ENCODE results near the gene NCAM2. TPM values are rescaled to one million over a fixed set of nuclear protein-coding genes. Genes with fewer than 3 reads are reported as not detected.

Gene NCAM2
- total RNA-seq, 1 experiment from 2014 or later, result not detected

DNA sequence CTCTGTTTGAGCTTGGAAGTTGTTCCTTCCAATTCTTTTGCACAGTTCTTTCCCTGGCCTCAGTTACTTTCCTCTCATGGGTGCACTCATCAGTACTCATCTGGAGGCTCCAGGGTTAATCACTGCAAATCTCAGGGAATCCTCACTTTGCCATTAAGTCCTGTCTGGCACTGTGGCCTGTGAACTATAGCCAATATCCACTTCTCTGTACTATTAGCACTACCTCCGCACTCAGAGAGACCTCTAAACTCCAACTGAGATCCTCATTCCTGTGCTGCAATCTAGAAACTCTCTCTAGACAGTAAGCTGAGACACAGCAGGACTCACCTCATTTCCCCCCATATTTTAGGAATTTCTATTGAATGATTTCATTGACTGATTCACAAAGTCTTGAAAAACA lies 311.3 kb downstream of the NCAM2 start:
- H3K9me3 ChIP-seq (ENCODE audit: control insufficient read depth in 1 of 2, insufficient read depth in 1 of 2, low read depth in 1 of 2, low read length in 2 of 2), result peaks cover 0 to 7% of the 10 kb centered on the region in 2 experiments
- H2AFZ ChIP-seq (ENCODE audit: low read depth, low read length, poor library complexity, severe bottlenecking), result no peak overlapping the region
- ATAC-seq (no peak), DNase-seq (ENCODE audit: low read depth, low spot score) (no peak)
- no peak overlapping the region for H3K27ac ChIP-seq (ENCODE audit: low read depth, low read length)
- H3K4me2 ChIP-seq (ENCODE audit: low read length), result no peak overlapping the region
- H3K4me1 ChIP-seq (ENCODE audit: control insufficient read depth in 1 of 2, insufficient read depth in 2 of 2, low read length in 2 of 2), result no peaks in the 10 kb centered on the region
- intact Hi-C loops (cut with micrococcal nuclease), result no loop called here
- no peaks in the 10 kb centered on the region for H3K9me2 ChIP-seq (ENCODE audit: insufficient read depth)
- ChIA-PET POLR2A (no interaction called here), RAD21 (ENCODE audit: low non-redundant PET in 1 of 2, low total read pairs in 2 of 2, uncharacterized antibody in 2 of 2, unreplicated experiment in 2 of 2) (no interaction called here), CTCF (no interaction called here)
- no TSS peak for BruUV-seq (replicated peaks)
- no peak overlapping the region for H3K4me3 ChIP-seq (replicated peaks in 1 of 2; ENCODE audit: low read depth in 1 of 2, low read length in 2 of 2)
- TF ChIP-seq JUND (IDR thresholded peaks at IDR 0.05), result no peak
- no peak for TF ChIP-seq SRF (IDR thresholded peaks at IDR 0.05; ENCODE audit: low read depth)
- no peak for TF ChIP-seq POLR2A (IDR thresholded peaks at IDR 0.05; ENCODE audit: borderline replicate concordance, extremely low read depth, insufficient read depth, insufficient read length)
- TF ChIP-seq SIN3A (IDR thresholded peaks at IDR 0.05; ENCODE audit: low read depth), result no peak
- no peak for TF ChIP-seq EGR1 (IDR thresholded peaks at IDR 0.05; ENCODE audit: low read depth)
- no peak for TF ChIP-seq YY1 (IDR thresholded peaks at IDR 0.05; ENCODE audit: extremely low read depth, insufficient replicate concordance, low read depth, low read length)
- H3K27me3 ChIP-seq (ENCODE audit: insufficient read depth, low read length), result no peaks in the 10 kb centered on the region
- no peaks in the 10 kb centered on the region for H3K36me3 ChIP-seq (ENCODE audit: control insufficient read depth in 1 of 2, insufficient read depth in 2 of 2, low read length in 2 of 2)
- no peaks in the 10 kb centered on the region for H4K20me1 ChIP-seq (ENCODE audit: insufficient read depth)
- no peaks in the 10 kb centered on the region for H3K79me2 ChIP-seq (ENCODE audit: insufficient read depth, low read length)
- H3K9ac ChIP-seq (ENCODE audit: low read length), result no peak overlapping the region

DNA sequence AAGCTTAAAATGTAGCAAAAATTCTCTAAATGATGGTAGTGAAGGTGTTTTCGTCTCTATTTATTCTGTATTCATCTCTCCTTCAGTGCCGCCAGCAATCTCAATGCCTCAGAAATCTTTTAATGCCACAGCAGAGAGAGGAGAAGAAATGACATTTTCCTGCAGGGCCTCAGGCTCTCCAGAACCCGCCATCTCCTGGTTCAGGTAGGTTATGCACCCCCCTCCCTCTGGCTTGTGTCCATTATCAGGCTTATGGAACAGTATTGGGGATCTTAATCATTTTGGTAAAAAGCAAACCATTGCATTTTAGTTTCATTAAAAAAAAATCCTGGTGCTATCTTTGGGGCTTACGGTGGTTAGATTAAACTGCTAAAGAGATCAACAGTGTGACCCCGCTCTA lies 326.1 kb downstream of the NCAM2 start:
- no peak overlapping the region for H3K4me2 ChIP-seq (ENCODE audit: low read length)
- no peaks in the 10 kb centered on the region for H3K36me3 ChIP-seq (ENCODE audit: control insufficient read depth in 1 of 2, insufficient read depth in 2 of 2, low read length in 2 of 2)
- POLR2A ChIA-PET, result no interaction called here
- no peaks in the 10 kb centered on the region for H3K27me3 ChIP-seq (ENCODE audit: insufficient read depth, low read length)
- no peak overlapping the region for H2AFZ ChIP-seq (ENCODE audit: low read depth, low read length, poor library complexity, severe bottlenecking)
- no TSS peak for BruUV-seq (replicated peaks)
- no peaks in the 10 kb centered on the region for H3K9me2 ChIP-seq (ENCODE audit: insufficient read depth)
- peaks cover 10 to 13% of the 10 kb centered on the region in 2 experiments; a peak in 2 of 4 replicates for H3K9me3 ChIP-seq (ENCODE audit: control insufficient read depth in 1 of 2, insufficient read depth in 1 of 2, low read depth in 1 of 2, low read length in 2 of 2)
- H3K27ac ChIP-seq (ENCODE audit: low read depth, low read length), result no peak overlapping the region
- H4K20me1 ChIP-seq (ENCODE audit: insufficient read depth), result no peaks in the 10 kb centered on the region
- RAD21 ChIA-PET (ENCODE audit: low non-redundant PET in 1 of 2, low total read pairs in 2 of 2, uncharacterized antibody in 2 of 2, unreplicated experiment in 2 of 2), result no interaction called here
- no peak for TF ChIP-seq SRF (IDR thresholded peaks at IDR 0.05; ENCODE audit: low read depth)
- TF ChIP-seq TCF7L2 (IDR thresholded peaks at IDR 0.05; ENCODE audit: borderline replicate concordance, extremely low read depth, insufficient read depth, insufficient read length), result no peak
- TF ChIP-seq EZH2 (IDR thresholded peaks at IDR 0.05), result no peak
- no peak for TF ChIP-seq ATF3 (IDR thresholded peaks at IDR 0.05)
- TF ChIP-seq, protein P1, sequence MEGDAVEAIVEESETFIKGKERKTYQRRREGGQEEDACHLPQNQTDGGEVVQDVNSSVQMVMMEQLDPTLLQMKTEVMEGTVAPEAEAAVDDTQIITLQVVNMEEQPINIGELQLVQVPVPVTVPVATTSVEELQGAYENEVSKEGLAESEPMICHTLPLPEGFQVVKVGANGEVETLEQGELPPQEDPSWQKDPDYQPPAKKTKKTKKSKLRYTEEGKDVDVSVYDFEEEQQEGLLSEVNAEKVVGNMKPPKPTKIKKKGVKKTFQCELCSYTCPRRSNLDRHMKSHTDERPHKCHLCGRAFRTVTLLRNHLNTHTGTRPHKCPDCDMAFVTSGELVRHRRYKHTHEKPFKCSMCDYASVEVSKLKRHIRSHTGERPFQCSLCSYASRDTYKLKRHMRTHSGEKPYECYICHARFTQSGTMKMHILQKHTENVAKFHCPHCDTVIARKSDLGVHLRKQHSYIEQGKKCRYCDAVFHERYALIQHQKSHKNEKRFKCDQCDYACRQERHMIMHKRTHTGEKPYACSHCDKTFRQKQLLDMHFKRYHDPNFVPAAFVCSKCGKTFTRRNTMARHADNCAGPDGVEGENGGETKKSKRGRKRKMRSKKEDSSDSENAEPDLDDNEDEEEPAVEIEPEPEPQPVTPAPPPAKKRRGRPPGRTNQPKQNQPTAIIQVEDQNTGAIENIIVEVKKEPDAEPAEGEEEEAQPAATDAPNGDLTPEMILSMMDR (IDR thresholded peaks at IDR 0.05 in 2 of 3, conservative IDR thresholded peaks at IDR 0.05 in 1 of 3; ENCODE audit: borderline replicate concordance in 1 of 3, insufficient read depth in 1 of 3, low read depth in 2 of 3, low read length in 2 of 3), result no peak
- TF ChIP-seq SIN3A (IDR thresholded peaks at IDR 0.05; ENCODE audit: low read depth), result no peak
- no peak for TF ChIP-seq POLR2A (IDR thresholded peaks at IDR 0.05; ENCODE audit: borderline replicate concordance, extremely low read depth, insufficient read depth, insufficient read length)
- TF ChIP-seq, protein P2, sequence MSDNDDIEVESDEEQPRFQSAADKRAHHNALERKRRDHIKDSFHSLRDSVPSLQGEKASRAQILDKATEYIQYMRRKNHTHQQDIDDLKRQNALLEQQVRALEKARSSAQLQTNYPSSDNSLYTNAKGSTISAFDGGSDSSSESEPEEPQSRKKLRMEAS (IDR thresholded peaks at IDR 0.05), result no peak
- TF ChIP-seq SP1 (IDR thresholded peaks at IDR 0.05; ENCODE audit: low read depth), result no peak
- TF ChIP-seq, protein P3, sequence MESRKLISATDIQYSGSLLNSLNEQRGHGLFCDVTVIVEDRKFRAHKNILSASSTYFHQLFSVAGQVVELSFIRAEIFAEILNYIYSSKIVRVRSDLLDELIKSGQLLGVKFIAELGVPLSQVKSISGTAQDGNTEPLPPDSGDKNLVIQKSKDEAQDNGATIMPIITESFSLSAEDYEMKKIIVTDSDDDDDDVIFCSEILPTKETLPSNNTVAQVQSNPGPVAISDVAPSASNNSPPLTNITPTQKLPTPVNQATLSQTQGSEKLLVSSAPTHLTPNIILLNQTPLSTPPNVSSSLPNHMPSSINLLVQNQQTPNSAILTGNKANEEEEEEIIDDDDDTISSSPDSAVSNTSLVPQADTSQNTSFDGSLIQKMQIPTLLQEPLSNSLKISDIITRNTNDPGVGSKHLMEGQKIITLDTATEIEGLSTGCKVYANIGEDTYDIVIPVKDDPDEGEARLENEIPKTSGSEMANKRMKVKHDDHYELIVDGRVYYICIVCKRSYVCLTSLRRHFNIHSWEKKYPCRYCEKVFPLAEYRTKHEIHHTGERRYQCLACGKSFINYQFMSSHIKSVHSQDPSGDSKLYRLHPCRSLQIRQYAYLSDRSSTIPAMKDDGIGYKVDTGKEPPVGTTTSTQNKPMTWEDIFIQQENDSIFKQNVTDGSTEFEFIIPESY (IDR thresholded peaks at IDR 0.05; ENCODE audit: extremely low read depth, insufficient replicate concordance, low read length), result no peak
- intact Hi-C loops (cut with micrococcal nuclease), result no loop called here
- DNase-seq (ENCODE audit: low read depth, low spot score) (no peak), ATAC-seq (no peak)
- H3K4me3 ChIP-seq (replicated peaks in 1 of 2; ENCODE audit: low read depth in 1 of 2, low read length in 2 of 2), result no peak overlapping the region
- no peaks in the 10 kb centered on the region for H3K79me2 ChIP-seq (ENCODE audit: insufficient read depth, low read length)
- CTCF ChIA-PET, result no interaction called here
- H3K9ac ChIP-seq (ENCODE audit: low read length), result no peak overlapping the region
- no peaks in the 10 kb centered on the region for H3K4me1 ChIP-seq (ENCODE audit: control insufficient read depth in 1 of 2, insufficient read depth in 2 of 2, low read length in 2 of 2)

All from HCT116 (cell line).